ENCODE measurements around the gene LRRC25. TPM values are rescaled to one million over a fixed set of nuclear protein-coding genes. Genes with fewer than 3 reads are reported as not detected.

LRRC25 gene
- total RNA-seq, 1 donor from 2014 or later, result 0.08 TPM

- Histone ChIP-seq H3K36me3 (ENCODE audit: control insufficient read depth, insufficient read depth, low read length) (no peaks in the 10 kb centered on the region), H3K27me3 (ENCODE audit: control insufficient read depth, insufficient read depth, low read length) (no peaks in the 10 kb centered on the region), H3K4me3 (ENCODE audit: low read depth, low read length) (no peak overlapping the region)
- DNase-seq (ENCODE audit: low read depth), result no peak
- TF ChIP-seq CTCF (IDR thresholded peaks at IDR 0.05; ENCODE audit: insufficient read depth, low read length, poor library complexity, severe bottlenecking), result peak; percentile 27
These were observed 43.0 kb upstream of the LRRC25 start for GRCh38 chr19:18440415-18440877.

DNA sequence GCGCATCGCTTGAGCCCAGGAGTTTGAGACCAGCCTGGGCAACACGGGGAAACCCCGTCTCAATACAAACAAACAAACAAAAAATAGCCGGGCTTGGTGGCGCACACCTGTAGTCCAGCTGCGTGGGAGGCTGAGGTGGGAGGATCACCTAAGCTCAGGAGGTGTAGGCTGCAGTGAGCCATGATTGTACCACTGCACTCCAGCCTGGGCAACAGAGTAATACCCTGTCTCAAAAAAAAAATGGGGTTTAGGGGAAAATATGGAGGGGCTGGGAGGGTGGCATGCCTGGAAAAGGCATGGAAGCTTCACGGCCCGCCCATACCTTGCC lies 42.5 kb upstream of the LRRC25 start:
- no peak overlapping the region for H3K4me3 ChIP-seq (ENCODE audit: low read depth, low read length)
- no peak for TF ChIP-seq CTCF (IDR thresholded peaks at IDR 0.05; ENCODE audit: insufficient read depth, low read length, poor library complexity, severe bottlenecking)

DNA sequence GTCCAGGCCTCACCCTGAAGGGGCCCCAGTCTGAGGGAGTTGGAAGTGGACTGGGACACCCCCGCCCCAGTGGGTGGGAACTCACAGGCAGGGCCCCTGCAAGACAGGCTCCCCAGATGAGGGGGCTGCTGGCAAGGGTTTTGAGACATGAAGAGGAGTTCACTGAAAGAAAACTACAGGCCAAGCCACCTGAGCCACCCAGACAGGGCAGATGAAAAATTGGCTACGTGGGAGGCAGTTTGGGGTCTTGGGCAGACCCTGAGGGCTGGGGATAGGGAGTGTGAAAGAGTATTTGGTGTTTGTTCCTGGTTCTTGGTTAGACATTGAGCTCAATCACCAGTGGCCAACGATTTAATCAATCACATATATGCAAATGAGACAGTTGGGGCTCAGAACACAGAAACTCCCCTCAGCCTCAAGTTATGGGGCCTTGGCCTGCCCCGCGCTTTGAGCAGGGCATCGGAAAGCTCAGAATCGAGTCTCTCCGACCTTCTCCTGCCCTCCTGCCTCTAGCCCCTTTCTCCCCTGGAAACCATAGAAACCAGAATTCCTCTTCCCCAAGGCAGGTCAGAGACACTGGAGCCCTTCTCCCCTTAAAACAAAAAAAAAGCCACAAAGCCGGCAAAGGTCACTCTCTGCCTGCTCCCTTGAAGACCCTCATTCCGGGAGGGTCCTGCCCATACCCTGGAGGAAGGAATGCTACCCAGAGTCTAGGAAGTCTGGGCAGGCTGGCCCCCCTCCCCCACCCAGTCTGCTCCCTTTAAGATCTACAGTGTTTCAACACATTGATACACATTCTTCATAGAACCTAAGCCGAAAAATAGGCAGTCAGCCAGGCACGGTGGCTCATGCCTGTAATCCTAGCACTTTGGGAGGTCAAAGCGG lies 41.8 kb upstream of the LRRC25 start:
- no peak for DNase-seq (ENCODE audit: low read depth)
- no peak for TF ChIP-seq CTCF (IDR thresholded peaks at IDR 0.05; ENCODE audit: insufficient read depth, low read length, poor library complexity, severe bottlenecking)

More for the DNA sequence above, 42.5 kb upstream of the LRRC25 start:
- Histone ChIP-seq H3K36me3 (ENCODE audit: control insufficient read depth, insufficient read depth, low read length) (peaks cover 1% of the 10 kb centered on the region), H3K27me3 (ENCODE audit: control insufficient read depth, insufficient read depth, low read length) (no peaks in the 10 kb centered on the region)
- DNase-seq (ENCODE audit: low read depth), result no peak

GRCh38 chr19:18438331-18439024 lies 41.1 kb upstream of the LRRC25 start:
- no peaks in the 10 kb centered on the region for H3K27me3 ChIP-seq (ENCODE audit: control insufficient read depth, insufficient read depth, low read length)
- no peak for DNase-seq (ENCODE audit: low read depth)
- H3K4me3 ChIP-seq (ENCODE audit: low read depth, low read length), result peak overlapping the region; percentile 81

More for the DNA sequence above, 41.8 kb upstream of the LRRC25 start:
- peaks cover 1% of the 10 kb centered on the region for H3K36me3 ChIP-seq (ENCODE audit: control insufficient read depth, insufficient read depth, low read length)
- H3K27me3 ChIP-seq (ENCODE audit: control insufficient read depth, insufficient read depth, low read length), result no peaks in the 10 kb centered on the region
- no peak overlapping the region for H3K4me3 ChIP-seq (ENCODE audit: low read depth, low read length)

More at GRCh38 chr19:18438331-18439024, 41.1 kb upstream of the LRRC25 start:
- peaks cover 1% of the 10 kb centered on the region for H3K36me3 ChIP-seq (ENCODE audit: control insufficient read depth, insufficient read depth, low read length)
- no peak for TF ChIP-seq CTCF (IDR thresholded peaks at IDR 0.05; ENCODE audit: insufficient read depth, low read length, poor library complexity, severe bottlenecking)

Data from kidney epithelial cell (primary cell).